ENCODE data around the gene CFAP251. TPM values are rescaled to one million over a fixed set of nuclear protein-coding genes. Genes with fewer than 3 reads are reported as not detected.

The CFAP251 gene
- total and polyA plus RNA-seq, 2 of the 8 experiments (the other 6 are each of a cell fraction or from before 2014, with no cell fraction given) = 1.8 to 2.9 TPM

DNA sequence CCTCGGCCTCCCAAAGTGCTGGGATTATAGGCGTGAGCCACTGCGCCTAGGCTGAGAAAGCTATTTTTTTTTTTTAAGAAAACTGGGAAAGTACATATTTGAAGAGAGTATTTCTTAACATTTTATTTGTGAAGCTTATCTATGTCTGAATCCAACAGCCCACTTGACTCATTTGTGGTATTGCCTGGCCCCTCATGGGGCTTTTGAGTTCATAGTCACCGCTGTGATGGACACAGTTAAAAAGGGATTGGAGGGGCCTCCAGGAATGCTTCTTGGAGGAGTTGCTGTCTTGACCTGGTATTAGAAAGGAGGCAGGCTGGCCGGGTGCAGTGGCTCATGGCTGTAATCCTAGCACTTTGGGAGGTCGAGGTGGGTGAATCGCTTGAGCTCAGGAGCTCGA, 129.8 kb downstream of the CFAP251 start:
- Histone ChIP-seq H3K79me1 (ENCODE audit: low read depth, low read length) (no peaks in the 10 kb centered on the region), H2AFZ (ENCODE audit: low read length) (no peak overlapping the region), H3K79me2 (ENCODE audit: control insufficient read depth in 1 of 2, insufficient read depth in 2 of 2, low read length in 2 of 2) (no peaks in the 10 kb centered on the region), H3K23me2 (ENCODE audit: low read depth, low read length) (no peaks in the 10 kb centered on the region), H2BK20ac (ENCODE audit: low read length) (no peak overlapping the region), H3K4me2 (ENCODE audit: insufficient read depth in 1 of 2, low read depth in 2 of 2, low read length in 2 of 2) (no peak overlapping the region), H3K27ac (ENCODE audit: low read depth, low read length) (no peak overlapping the region), H3K18ac (ENCODE audit: extremely low read depth, low read length) (no peak overlapping the region), H3K14ac (ENCODE audit: insufficient read length) (no peak overlapping the region), H4K8ac (ENCODE audit: extremely low read depth, insufficient read depth, low read length) (no peak overlapping the region), H2BK15ac (ENCODE audit: low read length) (no peak overlapping the region), H3K9ac (replicated peaks in 1 of 4; ENCODE audit: extremely low read depth in 1 of 4, low read depth in 3 of 4, low read length in 3 of 4) (no peak overlapping the region), H3K9me3 (ENCODE audit: insufficient read depth in 2 of 2, low read depth in 1 of 2, low read length in 1 of 2) (peaks cover 8 to 16% of the 10 kb centered on the region in 2 experiments; a peak in 3 of 4 replicates), H2BK12ac (ENCODE audit: low read depth, low read length) (no peak overlapping the region), H3K4me1 (replicated peaks in 1 of 4; ENCODE audit: control insufficient read depth in 3 of 4, insufficient read depth in 4 of 4, low read length in 3 of 4) (no peaks in the 10 kb centered on the region), H3K4ac (replicated peaks; ENCODE audit: insufficient read length, low read depth, low read length) (no peak overlapping the region), H3K27me3 (replicated peaks in 1 of 4; ENCODE audit: control insufficient read depth in 3 of 4, extremely low read depth in 1 of 4, insufficient read depth in 3 of 4, low read length in 3 of 4) (no peaks in the 10 kb centered on the region), H4K5ac (ENCODE audit: insufficient read length, low read depth, low read length) (no peak overlapping the region), H4K20me1 (replicated peaks in 1 of 2; ENCODE audit: control insufficient read depth in 1 of 2, insufficient read depth in 2 of 2, low read length in 2 of 2) (peaks cover 0 to 5% of the 10 kb centered on the region in 2 experiments), H2BK120ac (replicated peaks; ENCODE audit: low read depth, low read length) (no peak overlapping the region), H4K91ac (replicated peaks; ENCODE audit: insufficient read length, low read length) (no peak overlapping the region), H2BK5ac (ENCODE audit: low read depth, low read length) (no peak overlapping the region), H3K4me3 (ENCODE audit: extremely low read depth in 1 of 4, insufficient read depth in 2 of 4, low read depth in 3 of 4, low read length in 4 of 4) (no peak overlapping the region), H2AK5ac (ENCODE audit: low read depth, low read length) (no peak overlapping the region), H3K23ac (ENCODE audit: insufficient read length) (no peak overlapping the region), H3K56ac (replicated peaks; ENCODE audit: insufficient read length, low read depth, low read length) (no peak overlapping the region), H3K36me3 (ENCODE audit: control insufficient read depth in 2 of 4, insufficient read depth in 4 of 4, low read length in 3 of 4) (peaks cover 6 to 26% (median 14%) of the 10 kb centered on the region in 4 experiments)
- 97% methylated on average over 8 of the region's 8 CpGs; no CpG with 5 or more reads in 1 of the 2 experiments for WGBS, 2 experiments (ENCODE audit: extremely low coverage in 1 of 2, insufficient coverage in 1 of 2, insufficient read length in 1 of 2, insufficient replicate concordance in 2 of 2, low coverage in 1 of 2, low lambda C conversion rate in 2 of 2, missing lambda C conversion rate in 1 of 2)
- no peak for TF ChIP-seq TAF7 (optimal IDR thresholded peaks at IDR 0.05; ENCODE audit: borderline replicate concordance, low read depth, low read length)
- no peak for TF ChIP-seq SIN3A (conservative IDR thresholded peaks at IDR 0.05 in 1 of 2, IDR thresholded peaks at IDR 0.05 in 1 of 2; ENCODE audit: low read depth in 1 of 2, low read length in 2 of 2)
- no peak for TF ChIP-seq YY1 (IDR thresholded peaks at IDR 0.05; ENCODE audit: low read depth, low read length)
- TF ChIP-seq GABPA (IDR thresholded peaks at IDR 0.05; ENCODE audit: borderline replicate concordance, insufficient read depth, low read length) = no peak
- no peak for TF ChIP-seq EP300 (IDR thresholded peaks at IDR 0.05; ENCODE audit: borderline replicate concordance in 1 of 2, low read depth in 2 of 2, low read length in 2 of 2)
- no peak for TF ChIP-seq HDAC6 (IDR thresholded peaks at IDR 0.05; ENCODE audit: low read depth, low read length)
- TF ChIP-seq SP4 (IDR thresholded peaks at IDR 0.05; ENCODE audit: low read length) = no peak
- no peak for TF ChIP-seq CTBP2 (IDR thresholded peaks at IDR 0.05; ENCODE audit: borderline replicate concordance, insufficient read depth, insufficient read length, low read length)
- CTCF ChIA-PET (ENCODE audit: partially characterized antibody) = interaction anchor here (0.7 to 2.3 kb wide), 4 partner anchors 16 to 75 kb away, joined by 3 to 12 read pairs (median 6); no protein-coding TSS in a partner anchor
- DNase-seq (ENCODE audit: low read depth in 1 of 2, low spot score in 2 of 2) (no peak), FAIRE-seq (no peak)
- POLR2A ChIA-PET (ENCODE audit: partially characterized antibody) = no interaction called here

Data from H1 (cell line).